Measurements from ENCODE around the gene TRAF5.
"Not testable (repeated sequence)": the region's sequence is repeated elsewhere in the genome, so short reads cannot be mapped to it uniquely, and the experiment has no call there.

DNA sequence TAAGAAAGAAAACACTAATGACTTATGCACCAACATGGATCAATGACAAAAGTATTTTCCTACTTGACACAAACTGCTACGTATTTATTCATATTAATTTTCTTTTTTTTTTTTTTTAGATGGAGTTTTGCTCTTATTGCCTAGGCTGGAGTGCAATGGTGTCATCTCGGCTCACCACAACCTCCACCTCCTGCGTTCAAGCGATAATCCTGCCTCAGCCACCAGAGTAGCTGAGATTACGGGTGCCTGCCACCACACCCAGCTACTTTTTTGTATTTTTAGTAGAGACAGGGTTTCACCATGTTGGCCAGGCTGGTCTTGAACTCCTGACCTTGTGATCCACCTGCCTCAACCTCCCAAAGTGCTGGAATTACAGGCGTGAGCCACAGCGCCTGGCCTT lies 5.0 kb upstream of the TRAF5 start:
- TF ChIP-seq, protein P1, sequence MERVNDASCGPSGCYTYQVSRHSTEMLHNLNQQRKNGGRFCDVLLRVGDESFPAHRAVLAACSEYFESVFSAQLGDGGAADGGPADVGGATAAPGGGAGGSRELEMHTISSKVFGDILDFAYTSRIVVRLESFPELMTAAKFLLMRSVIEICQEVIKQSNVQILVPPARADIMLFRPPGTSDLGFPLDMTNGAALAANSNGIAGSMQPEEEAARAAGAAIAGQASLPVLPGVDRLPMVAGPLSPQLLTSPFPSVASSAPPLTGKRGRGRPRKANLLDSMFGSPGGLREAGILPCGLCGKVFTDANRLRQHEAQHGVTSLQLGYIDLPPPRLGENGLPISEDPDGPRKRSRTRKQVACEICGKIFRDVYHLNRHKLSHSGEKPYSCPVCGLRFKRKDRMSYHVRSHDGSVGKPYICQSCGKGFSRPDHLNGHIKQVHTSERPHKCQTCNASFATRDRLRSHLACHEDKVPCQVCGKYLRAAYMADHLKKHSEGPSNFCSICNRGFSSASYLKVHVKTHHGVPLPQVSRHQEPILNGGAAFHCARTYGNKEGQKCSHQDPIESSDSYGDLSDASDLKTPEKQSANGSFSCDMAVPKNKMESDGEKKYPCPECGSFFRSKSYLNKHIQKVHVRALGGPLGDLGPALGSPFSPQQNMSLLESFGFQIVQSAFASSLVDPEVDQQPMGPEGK (CRISPR knock-in tag; IDR thresholded peaks at IDR 0.05; ENCODE audit: borderline replicate concordance), result not testable (repeated sequence)
- not testable (repeated sequence) for TF ChIP-seq RARB (CRISPR knock-in tag; IDR thresholded peaks at IDR 0.05); TOX (CRISPR knock-in tag; IDR thresholded peaks at IDR 0.05; ENCODE audit: borderline replicate concordance); ISL1 (CRISPR knock-in tag; IDR thresholded peaks at IDR 0.05); OSR1 (CRISPR knock-in tag; IDR thresholded peaks at IDR 0.05)
- TF ChIP-seq, protein P2, sequence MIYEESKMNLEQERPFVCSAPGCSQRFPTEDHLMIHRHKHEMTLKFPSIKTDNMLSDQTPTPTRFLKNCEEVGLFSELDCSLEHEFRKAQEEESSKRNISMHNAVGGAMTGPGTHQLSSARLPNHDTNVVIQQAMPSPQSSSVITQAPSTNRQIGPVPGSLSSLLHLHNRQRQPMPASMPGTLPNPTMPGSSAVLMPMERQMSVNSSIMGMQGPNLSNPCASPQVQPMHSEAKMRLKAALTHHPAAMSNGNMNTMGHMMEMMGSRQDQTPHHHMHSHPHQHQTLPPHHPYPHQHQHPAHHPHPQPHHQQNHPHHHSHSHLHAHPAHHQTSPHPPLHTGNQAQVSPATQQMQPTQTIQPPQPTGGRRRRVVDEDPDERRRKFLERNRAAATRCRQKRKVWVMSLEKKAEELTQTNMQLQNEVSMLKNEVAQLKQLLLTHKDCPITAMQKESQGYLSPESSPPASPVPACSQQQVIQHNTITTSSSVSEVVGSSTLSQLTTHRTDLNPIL (CRISPR knock-in tag; IDR thresholded peaks at IDR 0.05; ENCODE audit: low read depth), result not testable (repeated sequence)

Data from SK-N-SH treated with all-trans-retinoic acid at 6 μM for 48 hours (cell line).